Measurements from ENCODE around the gene B4GALNT3.

B4GALNT3 gene

GRCh38 chr12:467591-467990 is 7.9 kb downstream of the B4GALNT3 start:
- DNase-seq (ENCODE audit: low read depth in 2 of 2) = no peak

- DNase-seq (ENCODE audit: low read depth in 2 of 2) = no peak
Measured at GRCh38 chr12:468671-469389, 9.1 kb downstream of the B4GALNT3 start.

DNA sequence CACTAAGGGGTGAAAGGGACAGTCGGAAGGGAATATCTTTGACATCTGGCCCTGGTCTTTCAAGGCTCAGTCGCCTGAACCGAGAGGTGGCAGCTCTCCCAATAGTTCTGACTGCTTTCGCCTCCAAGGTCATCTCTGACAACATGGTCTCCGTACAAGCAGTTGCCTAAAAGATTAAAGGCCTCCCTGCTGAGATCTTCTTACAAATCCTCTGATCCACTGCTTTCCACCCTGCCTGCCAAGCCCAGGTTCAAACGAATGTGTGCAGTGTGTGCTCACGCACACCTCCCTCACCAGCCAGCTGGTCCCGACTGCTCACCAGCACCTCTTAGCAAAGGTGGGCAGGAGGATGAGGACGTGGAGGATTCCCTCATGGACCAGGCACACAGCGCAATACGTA is 10.4 kb downstream of the B4GALNT3 start:
- no peak for DNase-seq (ENCODE audit: low read depth in 2 of 2)

GRCh38 chr12:473198-473597 is 13.5 kb downstream of the B4GALNT3 start:
- no peak for DNase-seq (ENCODE audit: low read depth in 2 of 2)

GRCh38 chr12:473863-474577 is 14.3 kb downstream of the B4GALNT3 start:
- DNase-seq (ENCODE audit: low read depth in 2 of 2) = no peak

DNA sequence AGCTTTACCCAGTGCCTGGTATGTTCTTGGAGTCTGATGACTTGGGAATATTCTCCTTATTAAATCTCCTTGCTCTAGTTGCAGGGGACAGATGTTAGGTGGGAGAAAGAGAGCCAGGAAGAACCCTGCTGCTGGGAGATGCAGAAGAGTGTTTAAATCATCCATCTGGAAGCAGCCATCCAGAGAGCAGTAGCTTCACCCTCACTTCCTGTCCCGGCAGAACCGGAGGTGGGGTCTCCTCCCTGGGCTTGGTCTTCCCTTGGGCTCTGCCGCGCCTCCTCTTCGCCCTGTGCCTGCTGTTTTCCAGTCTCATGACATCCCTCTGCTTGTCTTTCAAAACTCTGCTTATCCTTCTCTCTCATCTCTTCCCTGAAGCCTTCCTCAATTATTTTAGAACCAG is 15.5 kb downstream of the B4GALNT3 start:
- no peak for DNase-seq (ENCODE audit: low read depth in 2 of 2)

- no peak for DNase-seq (ENCODE audit: low read depth in 2 of 2)
Measured at GRCh38 chr12:479161-479560, 19.4 kb downstream of the B4GALNT3 start.

DNA sequence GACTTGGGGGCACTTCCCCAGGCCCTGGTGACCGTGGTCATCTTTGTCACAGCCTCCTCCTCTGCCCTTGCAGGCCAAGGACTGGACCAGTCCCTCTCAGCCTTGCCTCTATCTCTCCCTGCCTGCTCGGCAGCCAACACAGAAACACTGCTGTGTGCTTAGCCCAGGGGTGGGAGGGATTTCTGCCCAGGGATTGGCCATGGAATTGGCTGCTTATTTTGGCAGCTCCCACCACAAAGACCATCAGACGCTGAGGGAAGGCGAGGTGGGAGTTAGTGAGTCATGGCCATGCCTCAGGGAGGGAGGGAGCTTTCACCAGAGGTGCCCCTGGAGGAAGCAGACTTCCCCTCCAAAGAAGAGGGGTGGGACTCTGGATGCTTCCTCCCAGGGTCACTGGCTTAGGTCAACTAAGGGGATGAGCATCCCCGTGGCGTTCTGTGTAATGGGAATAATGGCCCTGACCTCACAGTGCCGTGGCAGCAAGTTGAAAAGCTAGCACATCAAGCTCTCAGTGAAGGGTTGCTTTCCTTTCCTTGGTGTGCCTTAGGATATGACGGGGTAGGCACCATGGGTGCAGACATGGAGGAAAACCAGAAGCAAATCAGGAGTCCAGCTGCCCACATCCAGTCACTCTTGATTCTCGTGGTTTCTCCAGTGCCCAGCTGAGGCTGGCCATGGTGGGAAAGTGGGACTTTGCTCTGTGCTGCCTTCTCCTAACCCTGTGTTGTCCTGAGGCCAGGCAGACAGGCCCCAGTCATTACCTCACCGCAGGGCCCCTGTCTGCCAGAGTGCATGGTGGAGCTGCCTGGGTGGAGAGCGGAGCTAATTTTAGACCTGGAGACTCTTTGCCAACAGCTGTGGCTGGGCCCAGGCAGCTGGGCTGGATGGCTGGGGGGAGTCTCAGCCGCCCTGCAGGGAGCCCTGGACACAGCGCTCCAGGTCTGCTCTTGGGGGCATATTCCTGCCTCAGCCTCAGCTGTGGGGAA is 21.4 kb downstream of the B4GALNT3 start:
- no peak for DNase-seq (ENCODE audit: low read depth in 2 of 2)

DNA sequence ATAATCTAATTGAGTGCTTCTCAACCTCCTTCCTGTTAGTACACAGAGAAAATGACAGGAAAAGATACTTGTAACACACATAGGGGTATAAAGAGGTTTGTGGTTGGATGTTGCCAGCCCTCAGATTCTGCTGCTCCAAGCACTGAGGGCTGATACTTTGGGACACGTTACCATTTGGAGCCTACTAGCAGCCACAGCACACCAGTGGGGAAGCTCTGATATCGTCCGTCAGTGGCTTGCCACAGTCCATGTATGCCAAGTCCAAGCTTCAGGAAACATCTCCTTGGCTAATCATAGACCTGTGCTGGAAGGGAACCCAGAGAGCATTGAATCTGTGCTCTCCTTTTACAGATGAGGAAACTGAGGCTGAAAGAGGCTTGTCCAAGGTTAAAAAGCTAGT is 22.3 kb downstream of the B4GALNT3 start:
- no peak for DNase-seq (ENCODE audit: low read depth in 2 of 2)

DNA sequence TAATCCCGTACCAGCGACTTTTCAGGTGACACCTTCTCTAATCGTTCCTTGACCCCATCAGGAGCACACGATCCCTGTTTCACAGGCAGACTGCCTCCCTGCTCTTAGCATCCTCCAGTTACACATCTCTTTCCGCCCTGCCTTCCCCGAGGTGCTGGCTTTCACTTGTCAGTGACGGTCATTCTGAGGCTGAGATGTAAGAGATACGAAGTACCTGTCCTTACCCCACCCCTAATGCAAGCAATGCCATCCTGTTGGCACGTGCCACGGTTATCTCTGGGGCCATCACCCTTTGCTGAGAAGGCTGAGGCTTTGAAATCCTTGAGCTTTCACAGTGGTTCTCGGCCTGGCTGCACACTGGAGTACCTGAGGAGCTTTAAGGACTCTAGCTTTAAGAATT is 24.4 kb downstream of the B4GALNT3 start:
- DNase-seq (ENCODE audit: low read depth in 2 of 2) = no peak

- DNase-seq (ENCODE audit: low read depth in 2 of 2) = no peak
Measured at GRCh38 chr12:490260-490659, 30.5 kb downstream of the B4GALNT3 start.

- DNase-seq (ENCODE audit: low read depth in 2 of 2) = no peak
Measured at GRCh38 chr12:495466-495865, 35.7 kb downstream of the B4GALNT3 start.

DNA sequence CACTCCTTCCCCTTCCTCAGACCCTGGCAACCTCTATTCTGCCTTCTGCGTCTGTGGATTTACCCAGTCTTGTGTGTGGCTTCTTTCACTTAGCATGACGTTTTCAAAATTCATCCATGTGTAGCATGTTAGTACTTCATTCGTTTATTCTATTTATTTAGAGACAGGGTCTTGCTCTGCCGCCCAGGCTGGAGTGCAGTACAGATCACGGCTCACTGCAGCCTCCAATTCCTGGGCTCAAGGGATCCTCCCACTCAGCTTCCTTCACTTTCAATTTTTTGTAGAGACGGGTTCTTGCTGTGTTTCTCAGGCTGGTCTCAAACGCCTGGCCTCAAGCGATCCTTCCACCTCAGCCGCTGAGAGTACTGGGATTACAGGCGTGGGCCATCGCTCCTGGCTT is 37.0 kb downstream of the B4GALNT3 start:
- DNase-seq (ENCODE audit: low read depth in 2 of 2) = no peak

DNA sequence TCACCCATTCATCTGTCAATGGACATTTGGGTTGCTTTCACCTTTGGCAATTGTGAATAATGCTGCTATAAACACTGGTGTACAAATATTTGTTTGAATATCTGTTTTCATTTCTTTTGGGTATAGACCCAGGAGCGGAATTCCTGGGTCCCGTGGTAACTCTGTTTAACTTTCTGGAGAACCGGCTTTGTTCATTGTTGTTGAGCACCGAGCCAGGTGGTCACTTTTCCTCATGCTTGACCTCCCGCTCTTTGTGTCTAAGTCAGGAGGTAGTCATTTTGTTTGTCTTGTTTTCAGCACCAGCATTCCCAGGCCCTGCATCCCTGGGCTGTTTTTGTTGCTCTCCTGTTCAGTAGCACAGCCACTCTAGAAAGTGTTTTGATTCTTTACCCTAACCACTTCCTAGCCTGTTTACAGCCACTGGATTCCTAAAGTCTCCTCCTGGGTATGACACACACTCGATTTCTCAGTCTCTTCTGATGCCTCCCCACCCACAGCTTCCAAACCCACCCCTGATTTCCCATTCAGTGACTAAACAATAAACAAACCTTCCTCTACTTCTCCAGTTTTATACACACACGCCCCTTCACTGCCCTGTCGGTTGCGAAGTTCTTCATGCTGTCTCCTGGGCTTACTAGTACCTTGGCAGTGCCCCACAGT is 37.9 kb downstream of the B4GALNT3 start:
- no peak for DNase-seq (ENCODE audit: low read depth in 2 of 2)

- DNase-seq (ENCODE audit: low read depth in 2 of 2) = no peak
Measured at GRCh38 chr12:499837-500458, 40.2 kb downstream of the B4GALNT3 start.

DNA sequence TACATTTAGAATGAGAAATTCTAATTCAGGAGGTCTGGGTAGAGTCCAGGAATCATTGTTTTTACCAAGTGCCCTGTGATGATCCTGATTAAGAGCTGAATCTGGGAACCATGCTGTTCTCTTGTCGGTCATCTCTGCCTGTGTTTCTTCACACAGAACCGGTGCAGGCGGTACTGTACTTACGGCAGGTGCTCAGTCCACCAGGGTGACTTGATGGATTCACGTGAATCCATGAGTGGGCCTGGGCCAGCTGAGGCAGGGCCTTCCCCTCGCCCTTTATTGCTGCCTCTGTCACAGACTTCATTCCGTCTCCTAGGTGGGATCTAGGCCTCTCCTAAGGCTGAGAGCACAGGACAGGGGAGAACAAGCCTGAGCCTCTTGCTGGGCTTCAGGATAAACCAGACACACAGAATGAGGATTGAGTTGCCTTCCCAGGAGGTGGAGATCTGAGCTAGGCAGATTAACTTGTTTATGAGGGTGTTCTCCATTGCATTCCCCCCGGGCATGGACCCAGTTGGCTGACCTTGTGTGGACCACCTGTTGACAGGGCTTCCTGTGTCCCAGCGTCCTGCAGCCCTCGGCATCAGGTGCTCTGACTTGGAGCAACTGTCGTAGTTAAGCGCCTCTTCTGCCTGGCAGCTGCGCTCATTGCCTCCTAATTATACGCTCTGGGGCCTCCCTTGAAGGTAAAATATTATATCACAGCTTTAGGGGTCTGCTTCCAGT is 42.1 kb downstream of the B4GALNT3 start:
- DNase-seq (ENCODE audit: low read depth in 2 of 2) = no peak

DNA sequence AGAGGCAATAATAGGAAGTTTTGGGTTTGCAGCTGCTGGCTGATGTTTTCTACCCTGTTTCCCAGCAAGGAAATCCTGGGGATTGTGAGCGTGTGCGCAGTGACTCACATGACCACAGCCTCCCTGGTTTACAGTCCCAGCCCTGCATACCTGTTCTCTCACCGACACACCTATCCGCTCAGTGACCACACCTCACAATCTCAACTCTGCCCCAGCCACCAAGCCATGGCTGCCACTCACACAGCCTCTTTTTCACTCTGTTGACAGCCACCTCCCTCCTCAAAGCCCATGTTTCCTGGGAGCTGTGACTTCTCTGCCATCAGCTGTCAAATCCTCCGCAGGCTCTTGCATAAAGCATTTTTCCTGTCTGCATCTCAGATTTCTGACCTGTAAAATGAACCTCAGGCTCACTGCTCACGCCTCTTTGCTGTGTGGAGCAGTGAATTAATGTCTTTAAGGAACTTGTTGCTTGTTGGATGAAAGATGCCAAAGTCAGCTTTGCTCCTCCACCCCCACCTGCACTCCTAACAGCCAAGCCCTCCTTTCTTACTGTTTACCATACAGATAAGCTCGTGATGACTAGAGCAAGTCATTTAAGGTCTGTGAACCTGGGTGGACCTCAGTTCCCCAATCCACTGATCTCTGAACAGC is 43.5 kb downstream of the B4GALNT3 start:
- no peak for DNase-seq (ENCODE audit: low read depth in 2 of 2)

DNA sequence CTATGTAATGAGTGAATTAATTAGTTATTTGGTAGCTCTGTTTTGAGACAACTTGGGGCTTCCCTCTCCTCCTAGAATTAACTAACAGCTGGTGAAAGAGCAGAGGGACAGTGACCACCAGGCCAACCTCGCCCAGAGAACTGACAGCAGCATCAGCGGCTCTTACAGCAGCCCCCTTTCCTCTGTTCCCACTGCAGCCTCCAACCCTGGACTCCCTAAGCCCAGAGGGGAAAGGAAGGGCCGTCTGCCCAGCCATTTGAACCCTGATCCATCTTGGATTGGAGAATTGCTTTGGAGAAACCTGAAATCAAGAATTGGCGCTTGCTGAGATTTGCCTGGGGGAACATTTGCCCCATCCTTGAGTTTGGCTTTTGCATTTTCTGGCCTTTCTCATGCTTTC is 45.5 kb downstream of the B4GALNT3 start:
- no peak for DNase-seq (ENCODE audit: low read depth in 2 of 2)

GRCh38 chr12:507391-507796 is 47.7 kb downstream of the B4GALNT3 start:
- DNase-seq (ENCODE audit: low read depth in 2 of 2) = no peak

DNA sequence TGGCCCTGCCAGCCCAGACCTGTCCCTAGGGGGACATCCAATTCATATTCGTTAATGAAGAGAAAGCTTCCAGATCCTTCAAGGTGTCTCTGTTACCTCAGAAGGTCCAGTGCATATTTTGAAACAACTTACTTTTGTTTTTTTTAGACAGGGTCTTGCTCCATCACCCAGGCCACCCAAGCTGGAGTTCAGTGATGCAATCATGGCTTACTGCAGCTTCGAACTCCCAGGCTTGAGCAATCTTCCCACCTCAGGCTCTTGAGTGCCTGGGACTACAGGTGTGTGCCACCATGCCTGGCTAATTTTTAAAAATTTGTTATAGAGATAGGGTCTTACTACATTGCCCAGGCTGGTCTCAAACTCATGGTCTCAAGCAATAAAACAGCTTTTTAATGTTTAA is 48.4 kb downstream of the B4GALNT3 start:
- no peak for DNase-seq (ENCODE audit: low read depth in 2 of 2)

All from activated CD8-positive, alpha-beta memory T cell treated with anti-CD3 and anti-CD28 coated beads for 4 hours (primary cell).